H1 (cell line): ENCODE results near the gene KCTD19. TPM values are rescaled to one million over a fixed set of nuclear protein-coding genes. Genes with fewer than 3 reads are reported as not detected.

Source experiments
- CTCF ChIA-PET: fragments of 300-600 bp; sonication (Branson Sonifier 250); formaldehyde crosslinking; loops from one replicate; lab custom pipeline; 2021; ENCODE audit not compliant: partially characterized antibody; lab: Charles Lee
- POLR2A ChIA-PET: fragments of 300-600 bp; sonication (Branson Sonifier 250); formaldehyde crosslinking; loops from one replicate; lab custom pipeline; 2021; ENCODE audit warnings: inconsistent platforms; ENCODE audit not compliant: partially characterized antibody; lab: Charles Lee
- DNase-seq, 2 experiments: peaks; one replicate each; pipeline versions ENCODE4 v3.0.0 to v3.0.0-alpha.2; 2010 to 2022; ENCODE audit warnings: low spot score in 2 of 2, low read depth in 1 of 2, mixed read lengths in 1 of 2
- FAIRE-seq: peaks from 2 replicates; lab custom pipeline; 2011; peaks lifted over from hg19 to GRCh38; lab: Jason Lieb, UNC
- H2AFZ ChIP-seq: 2 replicates; pipeline ENCODE4 v1.8.1; 2012; ENCODE audit warnings: low read length, inconsistent platforms
- H2AK5ac ChIP-seq: 2 replicates; pipeline ENCODE4 v1.6.1; 2013; ENCODE audit warnings: low read depth, low read length
- H2BK120ac ChIP-seq: replicated peaks from 2 replicates; pipeline ENCODE3; 2013; ENCODE audit warnings: low read depth, low read length, inconsistent platforms
- H2BK12ac ChIP-seq: 2 replicates; pipeline ENCODE4 v1.6.1; 2013; ENCODE audit warnings: low read depth, low read length
- H2BK15ac ChIP-seq: 2 replicates; pipeline ENCODE4 v1.6.1; 2013; ENCODE audit warnings: low read length
- H2BK20ac ChIP-seq: 2 replicates; pipeline ENCODE4 v1.6.1; 2013; ENCODE audit warnings: low read length
- H2BK5ac ChIP-seq: 2 replicates; pipeline ENCODE4 v1.6.1; 2013; ENCODE audit warnings: low read depth, low read length
- H3K14ac ChIP-seq: 2 replicates; pipeline ENCODE4 v1.6.1; 2013; ENCODE audit warnings: inconsistent platforms; ENCODE audit not compliant: insufficient read length
- H3K18ac ChIP-seq: 2 replicates; pipeline ENCODE4 v1.6.1; 2013; ENCODE audit warnings: low read length; ENCODE audit errors: extremely low read depth
- H3K23ac ChIP-seq: 2 replicates; pipeline ENCODE4 v1.6.1; 2013; ENCODE audit warnings: inconsistent platforms; ENCODE audit not compliant: insufficient read length
- H3K23me2 ChIP-seq: 2 replicates; pipeline ENCODE4 v1.6.1; 2013; ENCODE audit warnings: low read depth, low read length
- H3K27ac ChIP-seq: 2 replicates; pipeline ENCODE4 v1.6.1; 2011; ENCODE audit warnings: low read depth, low read length, inconsistent platforms
- H3K27me3 ChIP-seq, 4 experiments: replicated peaks in 1 of 4; 1 replicate in 1 of 4; 2 replicates in 3 of 4; pipeline versions ENCODE4 v1.6.1 to v1.8.1; 2011 to 2013; ENCODE audit warnings: low read length in 3 of 4, mild to moderate bottlenecking in 3 of 4, inconsistent platforms in 2 of 4, mixed read lengths in 2 of 4, moderate library complexity in 1 of 4; ENCODE audit not compliant: control insufficient read depth in 3 of 4, insufficient read depth in 3 of 4; ENCODE audit errors: extremely low read depth in 1 of 4
- H3K36me3 ChIP-seq, 4 experiments: 2 replicates each; pipeline versions ENCODE4 v1.6.1 to v1.8.1; 2011 to 2013; ENCODE audit warnings: mild to moderate bottlenecking in 4 of 4, low read length in 3 of 4, moderate library complexity in 2 of 4, control low read depth in 1 of 4, inconsistent platforms in 1 of 4; ENCODE audit not compliant: insufficient read depth in 4 of 4, control insufficient read depth in 2 of 4
- H3K4ac ChIP-seq: replicated peaks from 2 replicates; pipeline ENCODE3; 2013; ENCODE audit warnings: low read length, low read depth, mixed read lengths, inconsistent platforms; ENCODE audit not compliant: insufficient read length
- H3K4me1 ChIP-seq, 4 experiments: replicated peaks in 1 of 4; 1 replicate in 1 of 4; 2 replicates in 3 of 4; pipeline versions ENCODE4 v1.6.1 to v1.8.1; 2011 to 2013; ENCODE audit warnings: low read length in 3 of 4, inconsistent platforms in 2 of 4, mixed read lengths in 1 of 4; ENCODE audit not compliant: insufficient read depth in 4 of 4, control insufficient read depth in 3 of 4
- H3K4me2 ChIP-seq, 2 experiments: 2 replicates each; pipeline versions ENCODE4 v1.6.1 to v1.8.1; 2011 to 2013; ENCODE audit warnings: low read depth in 2 of 2, low read length in 2 of 2, control low read depth in 1 of 2, inconsistent platforms in 1 of 2, mild to moderate bottlenecking in 1 of 2; ENCODE audit not compliant: insufficient read depth in 1 of 2
- H3K4me3 ChIP-seq, 4 experiments: fragments of 200-600, 300-600 bp in 1 of 4; sonication (generic), shearing (Covaris generic), sonication (Bioruptor Twin) in 1 of 4; 2 replicates each; pipeline versions ENCODE4 v1.5.1 to v1.8.1; 2011 to 2016; ENCODE audit warnings: low read length in 4 of 4, low read depth in 3 of 4, control low read depth in 2 of 4, inconsistent platforms in 2 of 4, mild to moderate bottlenecking in 2 of 4, mixed read lengths in 1 of 4, moderate library complexity in 1 of 4; ENCODE audit not compliant: insufficient read depth in 2 of 4; ENCODE audit errors: extremely low read depth in 1 of 4
- H3K56ac ChIP-seq: replicated peaks from 2 replicates; pipeline ENCODE3; 2013; ENCODE audit warnings: low read depth, mild to moderate bottlenecking, mixed read lengths, low read length, inconsistent platforms; ENCODE audit not compliant: insufficient read length
- H3K79me1 ChIP-seq: 2 replicates; pipeline ENCODE4 v1.6.1; 2013; ENCODE audit warnings: low read depth, low read length, control low read depth
- H3K79me2 ChIP-seq, 2 experiments: 2 replicates each; pipeline versions ENCODE4 v1.6.1 to v1.8.1; 2012 to 2013; ENCODE audit warnings: low read length in 2 of 2, mild to moderate bottlenecking in 2 of 2, inconsistent platforms in 1 of 2; ENCODE audit not compliant: insufficient read depth in 2 of 2, control insufficient read depth in 1 of 2
- H3K9ac ChIP-seq, 4 experiments: replicated peaks in 1 of 4; 1 replicate in 1 of 4; 2 replicates in 3 of 4; pipeline versions ENCODE4 v1.6.1 to v1.8.1; 2011 to 2013; ENCODE audit warnings: low read depth in 3 of 4, low read length in 3 of 4, control low read depth in 2 of 4, mild to moderate bottlenecking in 2 of 4, moderate library complexity in 2 of 4, inconsistent platforms in 1 of 4; ENCODE audit errors: extremely low read depth in 1 of 4
- H3K9me3 ChIP-seq, 2 experiments: 2 replicates each; pipeline versions ENCODE4 v1.6.1 to v1.8.1; 2012 to 2013; ENCODE audit warnings: mild to moderate bottlenecking in 2 of 2, moderate library complexity in 2 of 2, control low read depth in 1 of 2, inconsistent platforms in 1 of 2, low read depth in 1 of 2, low read length in 1 of 2, mixed read lengths in 1 of 2; ENCODE audit not compliant: insufficient read depth in 2 of 2
- H4K20me1 ChIP-seq, 2 experiments: replicated peaks in 1 of 2; 2 replicates each; pipeline versions ENCODE3 to v1.8.1; 2011 to 2013; ENCODE audit warnings: inconsistent platforms in 2 of 2, low read length in 2 of 2, mild to moderate bottlenecking in 1 of 2; ENCODE audit not compliant: insufficient read depth in 2 of 2, control insufficient read depth in 1 of 2
- H4K5ac ChIP-seq: 2 replicates; pipeline ENCODE4 v1.6.1; 2013; ENCODE audit warnings: low read length, low read depth, mixed read lengths, inconsistent platforms; ENCODE audit not compliant: insufficient read length
- H4K8ac ChIP-seq: 2 replicates; pipeline ENCODE4 v1.8.0; 2013; ENCODE audit warnings: mild to moderate bottlenecking, moderate library complexity, low read length, inconsistent platforms; ENCODE audit not compliant: insufficient read depth; ENCODE audit errors: extremely low read depth
- H4K91ac ChIP-seq: replicated peaks from 2 replicates; pipeline ENCODE3; 2013; ENCODE audit warnings: low read length, mixed read lengths, inconsistent platforms; ENCODE audit not compliant: insufficient read length
- RAD21 ChIP-seq, 2 experiments: IDR thresholded peaks in 1 of 2; conservative IDR thresholded peaks in 1 of 2; 2 replicates each; pipeline ENCODE4 v1.6.1; 2011; ENCODE audit warnings: low read depth in 2 of 2, low read length in 2 of 2, improper control_type of control experiment in 1 of 2, inconsistent platforms in 1 of 2, mild to moderate bottlenecking in 1 of 2, moderate library complexity in 1 of 2
- RBBP5 ChIP-seq: IDR thresholded peaks from 2 replicates; pipeline ENCODE4 v1.7.1; 2012; ENCODE audit warnings: low read depth, mild to moderate bottlenecking, inconsistent platforms, low read length, moderate library complexity, borderline replicate concordance
- WGBS, 2 experiments: shearing (Covaris generic) in 1 of 2; methylation state at CpG; one replicate each; pipeline versions ENCODE4 v1.1.6 to v1.1.7; 2013 to 2015; ENCODE audit warnings: low lambda C conversion rate in 2 of 2, mixed read lengths in 2 of 2, inconsistent platforms in 1 of 2, low coverage in 1 of 2, missing lambda C conversion rate in 1 of 2; ENCODE audit not compliant: insufficient replicate concordance in 2 of 2, insufficient coverage in 1 of 2, insufficient read length in 1 of 2; ENCODE audit errors: extremely low coverage in 1 of 2, missing lambda C conversion rate in 1 of 2; 5-methylcytosine and 5-hydroxymethylcytosine counted together
- polyA plus RNA-seq, 7 experiments: library from polyadenylated mRNA; depleted of rRNA in 3 of 7; stranded (reverse) in 5 of 7; unstranded in 2 of 7; fragments of >200 nt in 5 of 7; fragments of 200-250 nt in 2 of 7; gene quantifications; 1 replicate in 5 of 7; 2 replicates in 1 of 7; 4 replicates in 1 of 7; pipeline versions ENCODE4 v1.2.1 to v1.2.3, GENCODE V29; 2011 to 2013; ENCODE audit warnings: missing spikeins in 2 of 7, mixed read lengths in 2 of 7
- total RNA-seq: library from RNA; stranded (reverse); fragmentation: NEBNext Ultra II Directional; extraction: Animal tissue kit (Norgen Biotek cat#: 25700); gene quantifications from 2 replicates; pipeline ENCODE4 v1.2.1, GENCODE V29; 2021

Gene KCTD19
- total and polyA plus RNA-seq, 2 of the 8 experiments (the other 6 are each of a cell fraction or from before 2014, with no cell fraction given): 0.06 to 0.24 TPM

- Histone ChIP-seq H3K18ac (no peak overlapping the region), H3K4ac (no peak overlapping the region), H3K23ac (no peak overlapping the region), H3K23me2 (no peaks in the 10 kb centered on the region; the same call in 1 of the 2 replicates), H3K9ac (no peak overlapping the region), H3K4me3 (no peak overlapping the region), H3K14ac (no peak overlapping the region), H2BK12ac (no peak overlapping the region), H4K91ac (no peak overlapping the region), H2BK20ac (no peak overlapping the region), H2BK5ac (no peak overlapping the region), H3K27me3 (peaks cover 0 to 2% (median 0%) of the 10 kb centered on the region in 4 experiments; a peak in 1 of 7 replicates), H4K5ac (no peak overlapping the region), H2AK5ac (no peak overlapping the region), H3K79me1 (no peaks in the 10 kb centered on the region), H2BK15ac (no peak overlapping the region), H2AFZ (no peak overlapping the region), H4K20me1 (no peaks in the 10 kb centered on the region), H3K4me1 (no peaks in the 10 kb centered on the region), H3K4me2 (no peak overlapping the region), H3K36me3 (no peaks in the 10 kb centered on the region), H3K56ac (no peak overlapping the region), H3K9me3 (no peaks in the 10 kb centered on the region; a peak in 1 of 4 replicates), H2BK120ac (no peak overlapping the region), H3K79me2 (no peaks in the 10 kb centered on the region), H3K27ac (no peak overlapping the region), H4K8ac (no peak overlapping the region)
- FAIRE-seq: no peak
- ChIA-PET POLR2A (interaction anchor here (0.7 kb wide), 1 partner anchor 75 kb away, joined by 4 read pairs; no protein-coding TSS in a partner anchor), CTCF (interaction anchor here (1.4 kb wide), 1 partner anchor 15 kb away, joined by 3 read pairs; no protein-coding TSS in a partner anchor)
- no peak for DNase-seq
- TF ChIP-seq RBBP5 (no peak), RAD21 (IDR thresholded peaks at IDR 0.05 in 1 of 2, conservative IDR thresholded peaks at IDR 0.05 in 1 of 2; ENCODE audit: low read depth in 2 of 2, low read length in 2 of 2) (no peak)
- WGBS, 2 experiments: 81% methylated on average over 1 of the region's 1 CpG; no CpG with 5 or more reads in 1 of the 2 experiments
Observed at GRCh38 chr16:67304020-67304419, 22.5 kb downstream of the KCTD19 start.
